K562 (cell line): Measurements from ENCODE around the gene CRKL. TPM values are rescaled to one million over a fixed set of nuclear protein-coding genes. Genes with fewer than 3 reads are reported as not detected.
"Not testable (repeated sequence)": the region's sequence is repeated elsewhere in the genome, so short reads cannot be mapped to it uniquely, and the experiment has no call there.

ENCODE experiments used
- ATAC-seq: fragments of 200-7000 bp; cut with Tn5 transposase; 3 replicates; pipeline ENCODE4 v1.9.1; 2020; ENCODE audit warnings: moderate library complexity
- BruUV-seq: library from RNA; stranded (reverse); fragments of 400-500 nt; replicated peaks from 2 replicates; lab custom pipeline; 2021; lab: Mats Ljungman, UMichigan
- CTCF ChIA-PET: fragments of 300-600 bp; formaldehyde crosslinking; extraction: SDS; loops from one replicate; lab custom pipeline; 2021; ENCODE audit warnings: low intra/inter-chr PET ratio; lab: Yijun Ruan, JAX
- POLR2A ChIA-PET: fragments of 300-600, 350-650 bp; sonication (Branson Sonifier 250); formaldehyde crosslinking; extraction: SDS; loops from one replicate; lab custom pipeline; 2021; ENCODE audit warnings: antibody characterized with exemption, inconsistent platforms; lab: Yijun Ruan, JAX
- DNase-seq, 4 experiments: peaks; one replicate each; pipeline versions ENCODE4 v3.0.0 to v3.0.0-alpha.2; 2011 to 2018; ENCODE audit warnings: low spot score in 3 of 4, mixed read lengths in 3 of 4; ENCODE audit errors: extremely low read depth in 1 of 4
- FAIRE-seq: peaks from 2 replicates; lab custom pipeline; 2011; peaks lifted over from hg19 to GRCh38; lab: Jason Lieb, UNC
- H2AFZ ChIP-seq: 2 replicates; pipeline ENCODE4 v1.6.0; 2011; ENCODE audit warnings: low read depth, low read length, control low read depth, inconsistent platforms
- H3K27ac ChIP-seq: fragments of 200-600 bp; 3 replicates; pipeline ENCODE4 v1.8.0; 2011; ENCODE audit warnings: low read depth, mild to moderate bottlenecking, control low read depth, inconsistent platforms, low read length, moderate library complexity, mixed read lengths; ENCODE audit errors: extremely low read depth
- H3K27me3 ChIP-seq, 2 experiments: fragments of 300-600 bp in 1 of 2; 2 replicates in 1 of 2; 3 replicates in 1 of 2; pipeline versions ENCODE4 v1.6.0 to v1.8.0; 2011; ENCODE audit warnings: inconsistent platforms in 2 of 2, low read length in 2 of 2, mild to moderate bottlenecking in 1 of 2, mixed read lengths in 1 of 2, moderate library complexity in 1 of 2; ENCODE audit not compliant: control insufficient read depth in 2 of 2, insufficient read depth in 2 of 2
- H3K36me3 ChIP-seq: fragments of 300-600 bp; 3 replicates; pipeline ENCODE4 v1.8.0; 2011; ENCODE audit warnings: mild to moderate bottlenecking, low read length, inconsistent platforms; ENCODE audit not compliant: control insufficient read depth, insufficient read depth
- H3K4me1 ChIP-seq, 2 experiments: fragments of 200-600 bp in 1 of 2; replicated peaks in 1 of 2; 2 replicates in 1 of 2; 3 replicates in 1 of 2; pipeline versions ENCODE4 v1.5.1 to v1.8.0; 2011; ENCODE audit warnings: inconsistent platforms in 2 of 2, low read length in 2 of 2, mild to moderate bottlenecking in 1 of 2, mixed read lengths in 1 of 2, moderate library complexity in 1 of 2; ENCODE audit not compliant: control insufficient read depth in 2 of 2, insufficient read depth in 2 of 2
- H3K4me2 ChIP-seq: 2 replicates; pipeline ENCODE4 v1.6.1; 2011; ENCODE audit warnings: low read length, control low read depth, inconsistent platforms, mixed read lengths; ENCODE audit not compliant: insufficient read depth
- H3K4me3 ChIP-seq: fragments of 200-600 bp; sonication (generic), shearing (Covaris generic); 2 replicates; pipeline ENCODE4 v1.5.1; 2016; ENCODE audit warnings: control low read depth, inconsistent platforms
- H3K79me2 ChIP-seq: fragments of 200-600 bp; 3 replicates; pipeline ENCODE4 v1.8.0; 2011; ENCODE audit warnings: low read length, inconsistent platforms; ENCODE audit not compliant: control insufficient read depth, insufficient read depth
- H3K9ac ChIP-seq, 2 experiments: 2 replicates each; pipeline versions ENCODE4 v1.6.0 to v1.6.1; 2011; ENCODE audit warnings: low read depth in 2 of 2, low read length in 2 of 2, control low read depth in 1 of 2, inconsistent platforms in 1 of 2, mild to moderate bottlenecking in 1 of 2, mixed read lengths in 1 of 2; ENCODE audit not compliant: insufficient read depth in 1 of 2
- H3K9me1 ChIP-seq: one replicate; pipeline ENCODE4 v1.6.0; 2011; ENCODE audit warnings: inconsistent platforms, mild to moderate bottlenecking, low read length, moderate library complexity; ENCODE audit not compliant: control insufficient read depth, insufficient read depth
- H3K9me3 ChIP-seq: replicated peaks from 2 replicates; pipeline ENCODE4 v1.5.1; 2011; ENCODE audit warnings: low read depth, low read length, inconsistent platforms; ENCODE audit not compliant: control insufficient read depth, insufficient read depth
- H4K20me1 ChIP-seq: replicated peaks from 2 replicates; pipeline ENCODE4 v1.6.1; 2011; ENCODE audit warnings: low read length, inconsistent platforms, mixed read lengths; ENCODE audit not compliant: control insufficient read depth, insufficient read depth
- CEBPG ChIP-seq, 3 experiments: fragments of 200-800 bp in 1 of 3; sonication (Bioruptor generic) in 1 of 3; sonication (generic) in 1 of 3; formaldehyde crosslinking in 1 of 3; IDR thresholded peaks in 2 of 3; conservative IDR thresholded peaks in 1 of 3; 2 replicates each; pipeline versions ENCODE4 v1.6.1 to v1.8.0; 2016 to 2022; ENCODE audit warnings: missing compliant biosample characterization in 2 of 3, missing genetic modification characterization in 2 of 3, mild to moderate bottlenecking in 1 of 3, missing genetic modification reagents in 1 of 3
- ELF4 ChIP-seq: fragments of 450-650 bp; formaldehyde crosslinking; IDR thresholded peaks from 2 replicates; pipeline ENCODE4 v1.4.0; 2022; ENCODE audit warnings: missing genetic modification characterization
- ETV6 ChIP-seq, 3 experiments: fragments of 150-350 bp in 1 of 3; sonication (generic) in 1 of 3; formaldehyde crosslinking in 1 of 3; IDR thresholded peaks; 2 replicates each; pipeline versions ENCODE4 v1.6.1 to v1.8.0; 2014 to 2022; ENCODE audit warnings: borderline replicate concordance in 2 of 3, low read depth in 2 of 3, antibody characterized with exemption in 1 of 3, low read length in 1 of 3, mild to moderate bottlenecking in 1 of 3, missing genetic modification reagents in 1 of 3
- GATA2 ChIP-seq: sonication (generic); formaldehyde crosslinking; IDR thresholded peaks from 2 replicates; pipeline ENCODE4 v1.4.0; 2020; ENCODE audit warnings: mild to moderate bottlenecking, missing genetic modification reagents
- HDAC2 ChIP-seq: fragments of 450-650 bp; IDR thresholded peaks from 2 replicates; pipeline ENCODE4 v1.6.1; 2016; ENCODE audit warnings: mild to moderate bottlenecking
- HNRNPK ChIP-seq: fragments of 200-400 bp; formaldehyde crosslinking; IDR thresholded peaks from one replicate; pipeline ENCODE4 v1.6.1; 2018; ENCODE audit warnings: mild to moderate bottlenecking, low read depth, low read length; ENCODE audit not compliant: poor library complexity, severe bottlenecking
- KDM1A ChIP-seq, 2 experiments: fragments of 450-650 bp; IDR thresholded peaks; 2 replicates each; pipeline ENCODE4 v1.6.1; 2016; ENCODE audit warnings: mild to moderate bottlenecking in 2 of 2
- NR1H2 ChIP-seq: sonication (generic); formaldehyde crosslinking; IDR thresholded peaks from 2 replicates; pipeline ENCODE4 v1.4.0; 2020; ENCODE audit warnings: mild to moderate bottlenecking, missing genetic modification reagents
- NR4A1 ChIP-seq, 2 experiments: fragments of 250-450 bp in 1 of 2; fragments of 450-650 bp in 1 of 2; sonication (Bioruptor Pico) in 1 of 2; IDR thresholded peaks; 2 replicates each; pipeline versions ENCODE4 v1.4.0 to v1.6.1; 2016 to 2020; ENCODE audit warnings: mild to moderate bottlenecking in 2 of 2, missing compliant biosample characterization in 1 of 2, missing genetic modification characterization in 1 of 2, moderate library complexity in 1 of 2
- PCBP2 ChIP-seq: fragments of 200-400 bp; formaldehyde crosslinking; IDR thresholded peaks from 2 replicates; pipeline ENCODE4 v1.6.1; 2018; ENCODE audit warnings: low read length, low read depth, mild to moderate bottlenecking, moderate library complexity; ENCODE audit not compliant: poor library complexity, severe bottlenecking
- SETDB1 ChIP-seq: IDR thresholded peaks from one replicate; pipeline ENCODE4 v1.6.1; 2012; ENCODE audit warnings: low read length, control low read depth, inconsistent platforms
- SMARCA5 ChIP-seq: fragments of 450-650 bp; IDR thresholded peaks from 2 replicates; pipeline ENCODE4 v1.6.1; 2016
- SMARCB1 ChIP-seq: IDR thresholded peaks from 2 replicates; pipeline ENCODE4 v1.6.1; 2011; ENCODE audit warnings: improper control_type of control experiment, low read depth; ENCODE audit not compliant: insufficient read length
- STAG1 ChIP-seq: sonication (generic); formaldehyde crosslinking; IDR thresholded peaks from 2 replicates; pipeline ENCODE4 v1.5.0; 2020; ENCODE audit warnings: missing genetic modification reagents, borderline replicate concordance
- ZSCAN29 ChIP-seq: fragments of 450-650 bp; IDR thresholded peaks from 2 replicates; pipeline ENCODE4 v1.6.1; 2017
- WGBS: fragments of 100-300 bp; shearing (Covaris generic); methylation state at CpG from one replicate; pipeline ENCODE4 v1.1.6; 2016; ENCODE audit warnings: low coverage, mixed read lengths; ENCODE audit not compliant: insufficient coverage; ENCODE audit errors: missing lambda C conversion rate; 5-methylcytosine and 5-hydroxymethylcytosine counted together
- in situ Hi-C: fragments of 300-500 bp; cut with MboI; formaldehyde crosslinking; loops from 4 replicates; pipeline ENCODE4 v1.15.0; 2018; ENCODE audit warnings: inconsistent platforms, mixed read lengths
- intact Hi-C: fragments of 100-400 bp; cut with micrococcal nuclease; formaldehyde crosslinking; loops from 2 replicates; pipeline ENCODE4 v1.14.2; 2022
- polyA plus RNA-seq, 8 experiments: library from polyadenylated mRNA; depleted of rRNA in 4 of 8; stranded (reverse) in 5 of 8; unstranded in 3 of 8; fragments of >200 nt; fragmentation: Nextera tagmentation in 2 of 8; fragmentation: Illumina TruSeq in 1 of 8; extraction: Ambion mirVana in 2 of 8; extraction: Trizol in 1 of 8; gene quantifications; 2 replicates each; pipeline versions ENCODE4 v1.2.1 to v1.2.3, GENCODE V29; 2011 to 2014; ENCODE audit warnings: inconsistent platforms in 1 of 8, missing spikeins in 1 of 8
- total RNA-seq, 7 experiments: library from RNA; depleted of rRNA in 6 of 7; stranded (reverse); fragments of >200 nt in 6 of 7; fragmentation: Illumina TruSeq in 2 of 7; extraction: Trizol in 2 of 7; gene quantifications; 2 replicates each; pipeline versions ENCODE4 v1.2.1 to v1.2.3, GENCODE V29; 2011 to 2021; ENCODE audit warnings: low replicate concordance in 1 of 7

CRKL gene
- total and polyA plus RNA-seq, 9 of the 15 experiments (the other 6 are each of a cell fraction or from before 2014, with no cell fraction given): 100 to 263 (median 124) TPM

DNA sequence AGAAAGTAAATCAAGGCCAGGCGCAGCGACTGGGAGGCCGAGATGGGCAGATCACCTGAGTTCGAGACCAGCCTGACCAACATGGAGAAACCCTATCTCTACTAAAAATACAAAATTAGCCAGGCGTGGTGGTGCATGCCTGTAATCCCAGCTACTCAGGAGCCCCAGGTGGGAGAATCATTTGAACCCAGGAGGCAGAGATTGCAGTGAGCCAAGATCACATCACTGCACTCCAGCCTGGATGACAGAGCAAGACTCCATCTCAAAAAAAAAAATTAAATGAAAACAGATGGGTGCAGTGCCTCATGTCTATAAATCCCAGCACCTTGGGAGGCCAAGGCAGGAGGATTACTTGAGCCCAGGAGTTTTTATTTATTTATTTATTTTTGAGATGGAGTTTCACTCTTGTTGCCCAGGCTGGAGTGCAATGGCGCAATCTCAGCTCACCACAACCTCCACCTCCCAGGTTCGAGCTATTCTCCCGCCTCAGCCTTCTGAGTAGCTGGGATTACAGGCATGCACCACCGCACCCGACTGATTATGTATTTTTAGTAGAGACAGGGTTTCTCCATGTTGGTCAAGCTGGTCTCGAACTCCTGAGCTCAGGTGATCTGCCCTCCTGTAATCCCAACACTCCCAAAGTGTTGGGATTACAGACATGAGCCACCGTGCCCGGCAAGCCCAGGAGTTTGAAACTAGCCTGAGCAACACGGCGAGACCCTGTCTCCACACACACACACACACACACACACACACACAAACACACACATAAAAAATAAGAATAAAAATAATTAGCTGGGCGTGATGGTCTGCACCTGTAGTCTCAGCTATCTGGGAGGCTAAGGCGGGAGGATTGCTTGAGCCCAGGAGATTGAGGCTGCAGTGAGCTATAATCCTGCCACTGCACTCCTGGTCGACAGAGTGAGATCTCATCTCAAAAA, 15.8 kb upstream of the CRKL start (continued):
- TF ChIP-seq KDM1A (IDR thresholded peaks at IDR 0.05): peak; percentile 78 to 83
- TF ChIP-seq HDAC2: peak; percentile 19; the same call in 1 of the 2 replicates
- 0 out of 2 replicates have a peak, but pooled peaks have one; percentile 23 for TF ChIP-seq STAG1 (CRISPR knock-in tag)
- TF ChIP-seq NR1H2 (CRISPR knock-in tag): 0 out of 2 replicates have a peak, but pooled peaks have one; percentile 31
- peak; percentile 73; the same call in 1 of the 2 replicates for TF ChIP-seq NR4A1 (CRISPR knock-in tag; IDR thresholded peaks at IDR 0.05)
- not testable (repeated sequence) for TF ChIP-seq NR4A1 (tag; IDR thresholded peaks at IDR 0.05)
- 0 out of 2 replicates have a peak, but pooled peaks have one; percentile 38 for TF ChIP-seq ELF4
- peak; percentile 63 for TF ChIP-seq CEBPG (CRISPR knock-in tag; IDR thresholded peaks at IDR 0.05)
- peak in 1 of 2 experiments; percentile 75; a peak in 3 of 4 replicates for TF ChIP-seq CEBPG (tag; conservative IDR thresholded peaks at IDR 0.05 in 1 of 2, IDR thresholded peaks at IDR 0.05 in 1 of 2)
- peak; percentile 21; the same call in 1 of the 2 replicates for TF ChIP-seq SMARCA5
- TF ChIP-seq, all 486 proteins: peak for 24; not testable (repeated sequence) for 462

DNA sequence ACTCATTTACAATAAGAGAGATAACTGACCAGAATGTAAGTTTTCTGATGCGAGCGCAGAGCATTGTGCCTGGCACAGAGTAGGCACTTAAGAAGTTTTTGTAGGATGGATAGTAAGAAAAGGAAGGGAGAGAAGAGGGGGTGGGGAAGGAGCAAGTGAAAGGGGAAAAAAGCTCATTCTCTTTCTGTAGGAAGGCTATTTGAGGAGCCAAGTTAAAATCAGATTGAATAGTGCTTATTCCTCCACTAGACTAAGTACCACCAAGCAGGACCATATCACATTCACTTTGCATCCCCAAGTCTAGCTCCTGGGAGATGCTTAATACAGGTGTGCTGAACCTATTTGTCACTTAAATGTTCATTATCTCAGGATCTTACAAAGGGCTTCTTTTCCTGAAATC, 14.1 kb upstream of the CRKL start:
- BruUV-seq: no TSS peak
- H4K20me1 ChIP-seq: no peaks in the 10 kb centered on the region
- in situ Hi-C loops: no loop called here
- WGBS: 72% methylated on average over 2 of the region's 2 CpGs
- H3K4me3 ChIP-seq: no peak overlapping the region
- TF ChIP-seq SETDB1: peak; percentile 57
- peak; percentile 10 for TF ChIP-seq PCBP2
- peak; percentile 47; the same call in 1 of the 2 replicates for TF ChIP-seq GATA2 (CRISPR knock-in tag)
- no peak for TF ChIP-seq ZSCAN29
- TF ChIP-seq HNRNPK: peak; percentile 70
- no peak for TF ChIP-seq ETV6 (IDR thresholded peaks at IDR 0.05; ENCODE audit: borderline replicate concordance in 1 of 2, low read depth in 2 of 2, low read length in 1 of 2)
- no peak for TF ChIP-seq ETV6 (CRISPR knock-in tag; IDR thresholded peaks at IDR 0.05; ENCODE audit: borderline replicate concordance)
- peak; percentile 27 for TF ChIP-seq SMARCB1
- TF ChIP-seq, all 486 proteins: peak for 5
- Histone ChIP-seq H3K36me3 (no peaks in the 10 kb centered on the region), H3K9me3 (no peaks in the 10 kb centered on the region), H3K27ac (no peak overlapping the region), H3K9ac (no peak overlapping the region), H2AFZ (no peak overlapping the region), H3K4me2 (no peak overlapping the region), H3K4me1 (no peaks in the 10 kb centered on the region), H3K9me1 (no peaks in the 10 kb centered on the region), H3K27me3 (peaks cover 15 to 27% of the 10 kb centered on the region in 2 experiments), H3K79me2 (no peaks in the 10 kb centered on the region)
- POLR2A ChIA-PET: interaction anchor here (0.6 to 54.6 kb wide), 12 partner anchors 8 to 118 kb away, joined by 3 to 1556 read pairs (median 5); partner anchors contain the start of genes AIFM3, CRKL and LZTR1
- CTCF ChIA-PET: no interaction called here
- intact Hi-C loops: loop anchor here (1.0 kb wide), 1 partner anchor 12 kb away; no protein-coding TSS in a partner anchor
- DNase-seq: no peak
- FAIRE-seq: no peak
- no peak for ATAC-seq
